Fibroblast of skin of left biceps (primary cell): ENCODE results near the gene FOXP3.
"Not testable (repeated sequence)": the region's sequence is repeated elsewhere in the genome, so short reads cannot be mapped to it uniquely, and the experiment has no call there.

ENCODE experiments used
- DNase-seq, 2 experiments: peaks; one replicate each; pipeline ENCODE4 v3.0.0-alpha.2; 2013; ENCODE audit warnings: low read depth in 2 of 2

FOXP3 gene, protein sequence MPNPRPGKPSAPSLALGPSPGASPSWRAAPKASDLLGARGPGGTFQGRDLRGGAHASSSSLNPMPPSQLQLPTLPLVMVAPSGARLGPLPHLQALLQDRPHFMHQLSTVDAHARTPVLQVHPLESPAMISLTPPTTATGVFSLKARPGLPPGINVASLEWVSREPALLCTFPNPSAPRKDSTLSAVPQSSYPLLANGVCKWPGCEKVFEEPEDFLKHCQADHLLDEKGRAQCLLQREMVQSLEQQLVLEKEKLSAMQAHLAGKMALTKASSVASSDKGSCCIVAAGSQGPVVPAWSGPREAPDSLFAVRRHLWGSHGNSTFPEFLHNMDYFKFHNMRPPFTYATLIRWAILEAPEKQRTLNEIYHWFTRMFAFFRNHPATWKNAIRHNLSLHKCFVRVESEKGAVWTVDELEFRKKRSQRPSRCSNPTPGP

GRCh38 chrX:49264460-49264859 lies at the start of gene FOXP3:
Gene FOXP3, minus strand, starts transcription at chrX:49264710. Its CDS starts 6,205 bp downstream, at chrX:49258505.
- no peak for DNase-seq

- DNase-seq: no peak
Observed at GRCh38 chrX:49312176-49312575, 47.7 kb upstream of the FOXP3 start.

GRCh38 chrX:49310371-49310770 lies 45.9 kb upstream of the FOXP3 start:
- DNase-seq: no peak

- DNase-seq: peak in 1 of 2 experiments; percentile 2
Observed at GRCh38 chrX:49309401-49309981, 45.0 kb upstream of the FOXP3 start.

DNA sequence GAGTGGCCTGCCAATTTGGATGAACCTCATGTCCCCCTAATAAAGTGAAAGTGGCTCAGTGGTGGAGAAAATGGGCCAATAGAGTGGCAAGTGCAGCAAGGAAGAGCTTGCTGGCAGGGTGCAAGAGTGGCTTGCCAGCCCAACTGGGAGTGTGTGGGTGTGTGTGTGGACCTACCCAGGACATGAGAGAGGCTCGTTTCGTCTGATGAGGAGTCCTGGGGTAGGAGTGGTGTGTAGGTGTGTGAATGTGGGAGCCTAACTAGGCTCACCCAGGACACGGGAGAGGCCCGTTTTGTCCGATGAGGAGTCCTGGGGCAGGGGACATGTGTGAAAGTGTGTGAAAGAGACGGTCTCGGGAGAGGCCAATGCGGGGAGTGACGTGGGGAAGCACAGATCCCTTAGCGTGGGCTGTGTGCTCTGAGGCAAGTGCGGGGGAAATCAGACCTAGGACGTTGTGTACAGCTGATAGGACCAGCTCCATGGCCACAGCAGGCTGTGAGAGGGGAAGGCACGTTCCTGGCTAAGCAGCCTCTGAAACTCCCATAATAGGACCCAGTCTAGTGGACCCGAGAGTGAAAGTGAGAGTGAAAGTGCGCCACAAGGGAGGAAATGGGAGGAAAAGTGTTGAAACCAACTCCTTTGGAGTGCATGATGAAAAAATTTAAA lies 44.2 kb upstream of the FOXP3 start:
- DNase-seq: no peak

DNA sequence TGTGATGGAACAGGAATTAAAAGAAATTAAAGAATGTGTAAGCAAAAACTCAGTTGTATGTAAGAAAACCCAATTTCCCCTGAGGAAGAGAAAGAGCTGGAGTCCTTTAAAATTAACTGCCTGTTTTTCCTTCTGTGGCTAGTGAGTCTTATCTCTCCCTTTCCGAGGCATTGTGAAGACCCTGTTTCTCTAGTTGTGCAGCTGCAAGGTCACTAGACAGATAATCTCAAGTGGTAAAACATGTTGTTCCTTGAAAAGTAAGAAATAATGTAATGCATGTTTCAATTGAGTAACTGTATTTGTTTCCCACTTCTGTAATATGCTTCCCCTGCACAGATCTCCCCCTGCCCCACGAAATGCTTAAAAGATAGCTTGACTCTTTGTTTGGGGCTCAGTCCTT lies 43.3 kb upstream of the FOXP3 start:
- DNase-seq: not testable (repeated sequence)

- no peak for DNase-seq
Observed at GRCh38 chrX:49303346-49303745, 38.8 kb upstream of the FOXP3 start, which contains the start of gene GAGE10. Gene GAGE10, plus strand, starts transcription at chrX:49303646. Its CDS starts 1,214 bp downstream, at chrX:49304860.

GRCh38 chrX:49300703-49301102 lies 36.2 kb upstream of the FOXP3 start:
- DNase-seq: no peak

DNA sequence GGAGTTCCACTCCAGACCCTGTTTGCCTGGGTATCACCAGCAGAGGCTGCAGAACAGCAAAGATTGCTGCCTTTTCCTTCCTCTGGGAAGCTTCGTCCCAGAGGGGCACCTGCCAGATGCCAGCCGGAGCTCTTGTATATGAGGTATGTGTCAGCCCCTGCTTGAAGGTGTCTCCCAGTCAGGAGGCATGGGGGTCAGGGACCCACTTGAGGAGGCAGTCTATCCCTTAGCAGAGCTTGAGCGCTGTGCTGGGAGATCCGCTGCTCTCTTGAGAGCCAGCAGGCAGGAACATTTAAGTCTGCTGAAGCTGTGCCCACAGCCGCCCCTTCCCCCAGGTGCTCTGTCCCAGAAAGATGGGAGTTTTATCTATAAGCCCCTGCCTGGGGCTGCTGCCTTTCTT lies 34.8 kb upstream of the FOXP3 start:
- DNase-seq: not testable (repeated sequence)

DNA sequence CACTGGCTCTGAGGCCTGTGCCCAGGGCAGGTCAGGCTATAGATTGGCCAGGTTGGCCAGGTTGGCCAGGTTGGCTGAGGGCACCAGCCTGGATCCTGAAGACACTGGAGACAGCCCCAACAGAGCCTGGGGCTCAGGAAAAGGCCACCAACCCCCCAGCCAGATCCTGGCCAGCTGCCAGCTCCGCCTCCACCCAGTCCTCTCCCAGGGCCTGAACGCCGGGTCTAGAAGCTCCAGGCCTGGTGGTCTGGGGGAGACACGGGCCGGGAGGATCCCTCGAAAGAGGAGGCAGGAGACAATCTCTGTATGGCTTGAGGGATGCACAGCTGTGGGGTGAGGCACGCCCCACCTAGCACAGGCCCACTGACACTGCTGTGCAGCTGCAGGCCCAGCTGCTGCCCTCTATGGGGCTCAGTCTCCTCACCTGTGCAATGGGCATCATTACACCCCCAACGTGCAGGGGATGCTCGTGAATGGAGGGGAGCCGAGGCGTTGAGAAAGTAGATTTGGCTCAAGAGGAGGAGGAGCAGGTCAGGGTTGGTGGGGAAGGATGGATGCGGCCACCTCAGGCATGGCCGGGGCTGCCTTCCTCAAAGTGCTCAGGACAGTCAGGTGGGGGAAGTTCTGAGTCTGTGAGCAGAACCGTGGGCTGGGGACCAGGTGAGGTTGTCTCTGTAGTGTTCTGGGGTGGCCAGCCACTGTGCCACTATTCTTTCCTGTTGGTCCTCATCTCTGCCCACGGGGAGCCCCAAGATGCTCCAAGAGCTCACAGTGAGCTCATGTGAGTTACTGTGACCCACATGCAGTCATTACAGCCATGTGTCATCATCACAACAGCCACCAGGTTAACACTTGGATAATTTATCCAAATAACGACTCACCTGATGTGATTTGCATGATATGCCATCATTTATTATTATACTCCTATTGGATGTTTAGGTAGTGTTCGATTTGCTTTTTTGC lies 28.2 kb upstream of the FOXP3 start:
- no peak for DNase-seq

GRCh38 chrX:49291615-49292337 lies 27.3 kb upstream of the FOXP3 start:
- DNase-seq: no peak

DNA sequence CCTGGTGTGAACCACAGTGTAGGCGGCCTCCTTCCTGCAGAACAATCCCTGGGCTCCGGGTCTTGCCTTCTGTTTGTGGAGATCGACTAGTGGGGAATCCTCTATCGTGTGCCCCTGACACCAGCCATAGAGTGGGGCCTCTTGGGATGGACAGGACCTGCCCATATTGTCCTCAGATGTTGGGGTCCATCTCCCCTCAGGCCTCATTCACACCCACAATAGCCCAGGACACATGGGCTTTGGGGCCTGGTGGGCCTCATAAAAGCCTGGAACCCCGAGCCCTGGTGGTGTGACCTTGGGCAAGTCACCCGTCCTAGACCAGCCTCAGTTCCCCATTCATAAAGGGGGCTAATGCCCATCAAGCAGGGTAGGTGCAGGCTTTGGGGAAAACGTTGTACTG lies 25.7 kb upstream of the FOXP3 start:
- no peak for DNase-seq

DNA sequence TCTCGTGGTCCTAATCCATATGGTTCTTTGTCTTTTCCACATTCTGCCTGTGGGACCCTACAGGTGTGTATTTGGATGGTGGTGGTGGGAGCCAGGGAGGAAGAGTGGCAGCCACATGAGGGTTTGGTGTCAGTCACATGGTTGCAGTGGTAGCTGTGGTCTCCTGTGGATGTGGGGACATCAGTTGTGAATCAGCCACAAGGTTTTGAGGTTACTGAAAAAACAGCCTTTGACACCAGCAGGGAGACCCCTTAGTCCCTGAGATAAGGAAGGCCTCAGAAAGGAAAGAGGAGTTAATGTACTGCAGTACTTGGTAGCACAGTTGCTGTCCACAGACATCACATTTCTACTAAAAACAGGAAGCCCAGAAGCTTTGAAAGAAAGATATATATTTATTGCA lies 23.2 kb upstream of the FOXP3 start:
- DNase-seq: no peak

- no peak for DNase-seq
Observed at GRCh38 chrX:49286581-49286980, 22.1 kb upstream of the FOXP3 start.

- no peak for DNase-seq
Observed at GRCh38 chrX:49286136-49286535, 21.6 kb upstream of the FOXP3 start.

GRCh38 chrX:49284212-49284611 lies 19.7 kb upstream of the FOXP3 start:
- DNase-seq: no peak

DNA sequence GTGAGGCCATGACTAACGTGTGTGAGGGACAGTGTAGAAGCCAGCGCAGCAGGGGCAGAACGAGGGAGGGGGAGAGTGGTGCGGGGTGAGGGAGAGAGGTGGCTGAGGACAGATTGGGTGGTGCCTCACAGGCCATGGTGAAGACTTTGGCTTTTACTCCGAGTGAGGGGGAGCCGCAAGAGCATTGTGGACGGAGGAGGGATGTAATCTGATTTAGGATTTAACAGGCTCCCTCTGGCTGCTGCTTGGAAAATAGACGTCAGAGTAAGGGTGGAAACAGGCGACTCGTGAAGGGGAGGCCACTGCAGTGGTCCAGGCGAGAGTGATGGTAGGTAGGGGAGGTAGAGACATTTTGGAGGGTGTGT lies 18.1 kb upstream of the FOXP3 start:
- DNase-seq: no peak

GRCh38 chrX:49278081-49278480 lies 13.6 kb upstream of the FOXP3 start:
- no peak for DNase-seq

GRCh38 chrX:49277535-49277830 lies 13.0 kb upstream of the FOXP3 start:
- no peak for DNase-seq

DNA sequence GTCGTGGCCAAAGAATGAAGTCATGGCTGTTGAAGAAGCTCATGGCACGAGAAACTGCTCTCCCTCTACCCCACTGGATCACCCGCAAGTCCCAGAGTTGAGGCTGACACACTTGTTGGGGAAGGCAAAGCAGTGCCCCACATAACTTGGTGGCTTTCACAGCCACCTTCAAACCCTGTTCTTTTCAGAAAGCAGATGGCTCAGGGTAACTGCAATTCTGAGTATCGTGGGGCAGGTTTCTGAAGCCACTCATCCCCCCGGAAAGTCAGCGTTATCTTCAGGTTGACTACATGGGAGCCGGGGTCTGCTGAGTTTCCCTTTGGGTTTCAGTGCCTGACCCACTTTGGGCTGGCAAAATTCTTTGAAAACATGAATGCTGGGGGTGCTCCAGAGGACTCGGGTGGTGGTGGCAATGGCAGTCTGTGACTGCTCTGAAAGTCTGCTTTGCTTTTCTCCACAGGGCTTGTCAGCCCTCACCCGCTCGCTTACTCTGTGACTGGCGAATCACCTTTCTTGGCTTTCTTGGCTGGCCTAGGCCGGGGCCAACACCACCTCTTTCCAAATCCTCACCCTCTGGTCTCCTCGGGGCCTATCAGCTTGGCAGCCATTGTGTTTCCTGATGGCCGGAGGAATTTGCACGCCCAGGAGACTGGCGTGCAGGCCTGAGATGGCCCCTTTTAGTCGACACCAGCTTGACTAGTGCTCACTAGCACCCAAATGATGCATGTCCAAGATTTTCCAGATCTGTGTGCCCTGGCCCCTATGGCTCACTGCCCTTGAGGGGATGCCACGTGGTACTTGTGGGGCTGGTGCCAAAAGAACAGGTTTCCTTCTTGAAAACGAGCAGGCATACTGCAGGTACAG lies 12.4 kb upstream of the FOXP3 start:
- no peak for DNase-seq
